Fibroblast of the aortic adventitia (primary cell): ENCODE results near the gene ITGB8. TPM values are rescaled to one million over a fixed set of nuclear protein-coding genes. Genes with fewer than 3 reads are reported as not detected.

Experiments used
- DNase-seq: peaks from one replicate; pipeline ENCODE4 v3.0.0-alpha.2; 2010; ENCODE audit warnings: low read depth
- H3K4me3 ChIP-seq: 2 replicates; pipeline ENCODE4 v1.5.1; 2011; ENCODE audit warnings: low read depth, mild to moderate bottlenecking, control low read depth, low read length, moderate library complexity
- CTCF ChIP-seq: IDR thresholded peaks from 2 replicates; pipeline ENCODE4 v1.5.1; 2011; ENCODE audit warnings: mild to moderate bottlenecking, low read length, control low read depth, inconsistent platforms; ENCODE audit not compliant: insufficient read depth
- total RNA-seq: library from RNA; depleted of rRNA; stranded (reverse); fragments of >200 nt; gene quantifications from 2 replicates; pipeline ENCODE4 v1.2.3, GENCODE V29; 2012; ENCODE audit warnings: low replicate concordance

Gene ITGB8
- total RNA-seq, 1 donor: 79.2 TPM

- DNase-seq: no peak
- no peak for TF ChIP-seq CTCF
- no peak overlapping the region for H3K4me3 ChIP-seq
Measured at GRCh38 chr7:20409961-20410360, 79.3 kb downstream of the ITGB8 start.

GRCh38 chr7:20411372-20411771 lies 80.7 kb downstream of the ITGB8 start:
- DNase-seq: no peak
- no peak overlapping the region for H3K4me3 ChIP-seq
- TF ChIP-seq CTCF: no peak

GRCh38 chr7:20412032-20412431 lies 81.3 kb downstream of the ITGB8 start:
- no peak for TF ChIP-seq CTCF
- no peak for DNase-seq
- H3K4me3 ChIP-seq: no peak overlapping the region

GRCh38 chr7:20417260-20417659 lies 86.6 kb downstream of the ITGB8 start:
- DNase-seq: no peak
- H3K4me3 ChIP-seq: no peak overlapping the region
- TF ChIP-seq CTCF: no peak

- no peak overlapping the region for H3K4me3 ChIP-seq
- TF ChIP-seq CTCF: no peak
- DNase-seq: no peak
Measured at GRCh38 chr7:20417675-20418382, 87.1 kb downstream of the ITGB8 start.

- no peak for TF ChIP-seq CTCF
- DNase-seq: no peak
- H3K4me3 ChIP-seq: no peak overlapping the region
Measured at GRCh38 chr7:20424500-20424899, 93.8 kb downstream of the ITGB8 start.

GRCh38 chr7:20430664-20431063 lies 100.0 kb downstream of the ITGB8 start:
- no peak for TF ChIP-seq CTCF
- no peak overlapping the region for H3K4me3 ChIP-seq
- DNase-seq: no peak
